PFSK-1 (cell line): ENCODE data around the gene FAM161B.

Experiments used
- FOXP2 ChIP-seq: optimal IDR thresholded peaks from 2 replicates; pipeline ENCODE3; 2011; ENCODE audit warnings: borderline replicate concordance, control low read depth, inconsistent platforms; ENCODE audit not compliant: insufficient read depth; ENCODE audit errors: extremely low read length, extremely low read depth
- POLR2AphosphoS5 ChIP-seq: IDR thresholded peaks from 2 replicates; pipeline ENCODE4 v1.6.1; 2012; ENCODE audit warnings: low read depth, mild to moderate bottlenecking, control low read depth, low read length, moderate library complexity
- REST ChIP-seq, 2 experiments: IDR thresholded peaks; 2 replicates each; pipeline versions ENCODE4 v1.6.1 to v1.8.0; 2011 to 2012; ENCODE audit warnings: low read depth in 2 of 2, low read length in 2 of 2, control low read depth in 1 of 2, inconsistent platforms in 1 of 2, mild to moderate bottlenecking in 1 of 2, moderate library complexity in 1 of 2; ENCODE audit not compliant: insufficient read depth in 1 of 2
- SIN3A ChIP-seq: IDR thresholded peaks from 2 replicates; pipeline ENCODE4 v1.6.1; 2012; ENCODE audit warnings: mild to moderate bottlenecking, low read length, moderate library complexity, borderline replicate concordance; ENCODE audit not compliant: insufficient read depth
- TAF1 ChIP-seq: IDR thresholded peaks from 2 replicates; pipeline ENCODE4 v1.6.1; 2012; ENCODE audit warnings: low read length, control low read depth, borderline replicate concordance; ENCODE audit not compliant: insufficient read depth

Gene FAM161B

GRCh38 chr14:73973497-73973896 is 23.6 kb upstream of the FAM161B start:
- TF ChIP-seq REST (IDR thresholded peaks at IDR 0.05; ENCODE audit: insufficient read depth in 1 of 2, low read depth in 2 of 2, low read length in 2 of 2) (no peak), FOXP2 (no peak), POLR2AphosphoS5 (no peak), TAF1 (no peak), SIN3A (no peak)

DNA sequence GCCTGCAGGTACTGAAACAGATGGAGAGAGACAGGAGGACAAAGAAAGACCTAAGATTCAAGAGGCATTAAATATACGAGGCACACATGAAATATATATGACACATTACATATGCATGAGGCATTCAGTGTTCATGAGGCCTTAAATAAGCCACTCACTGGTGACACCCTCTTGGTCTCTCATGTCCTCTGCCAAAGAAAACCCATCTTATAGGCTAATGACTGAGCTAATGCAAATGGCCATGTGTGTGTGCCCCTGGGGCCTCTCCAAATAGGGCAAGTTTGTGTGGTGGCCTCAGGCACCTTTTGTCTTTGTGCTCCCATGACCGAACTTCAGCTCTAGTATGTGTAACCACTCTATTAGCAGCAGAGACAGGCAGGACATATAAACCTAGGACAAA is 19.0 kb upstream of the FAM161B start:
- TF ChIP-seq FOXP2 (no peak), SIN3A (no peak), POLR2AphosphoS5 (no peak), TAF1 (no peak)

DNA sequence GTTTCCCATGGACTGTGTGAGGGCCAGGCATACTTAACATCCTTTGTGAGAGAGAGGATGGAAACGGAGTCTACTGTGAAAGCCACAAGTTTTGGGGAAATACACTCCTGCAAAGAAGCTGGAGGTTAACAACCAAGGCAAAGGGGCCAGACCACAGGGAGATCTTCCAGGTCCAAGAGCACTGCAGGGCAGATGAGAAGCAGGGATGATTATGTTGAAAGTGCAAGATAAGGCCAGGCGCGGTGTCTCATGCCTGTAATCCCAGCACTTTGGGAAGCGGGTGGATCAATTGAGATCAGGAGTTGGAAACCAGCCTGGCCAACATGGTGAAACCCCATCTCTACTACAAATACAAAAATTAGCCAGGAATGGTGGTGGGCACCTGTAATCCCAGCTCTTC is 15.3 kb upstream of the FAM161B start:
- no peak for TF ChIP-seq TAF1
- TF ChIP-seq REST (IDR thresholded peaks at IDR 0.05; ENCODE audit: insufficient read depth in 1 of 2, low read depth in 2 of 2, low read length in 2 of 2) = no peak
- no peak for TF ChIP-seq SIN3A
- no peak for TF ChIP-seq POLR2AphosphoS5
- TF ChIP-seq FOXP2 = no peak

- TF ChIP-seq POLR2AphosphoS5 = no peak
- TF ChIP-seq REST (IDR thresholded peaks at IDR 0.05; ENCODE audit: insufficient read depth in 1 of 2, low read depth in 2 of 2, low read length in 2 of 2) = no peak
- TF ChIP-seq TAF1 = no peak
- no peak for TF ChIP-seq FOXP2
Measured at GRCh38 chr14:73961192-73961591, 11.3 kb upstream of the FAM161B start.

DNA sequence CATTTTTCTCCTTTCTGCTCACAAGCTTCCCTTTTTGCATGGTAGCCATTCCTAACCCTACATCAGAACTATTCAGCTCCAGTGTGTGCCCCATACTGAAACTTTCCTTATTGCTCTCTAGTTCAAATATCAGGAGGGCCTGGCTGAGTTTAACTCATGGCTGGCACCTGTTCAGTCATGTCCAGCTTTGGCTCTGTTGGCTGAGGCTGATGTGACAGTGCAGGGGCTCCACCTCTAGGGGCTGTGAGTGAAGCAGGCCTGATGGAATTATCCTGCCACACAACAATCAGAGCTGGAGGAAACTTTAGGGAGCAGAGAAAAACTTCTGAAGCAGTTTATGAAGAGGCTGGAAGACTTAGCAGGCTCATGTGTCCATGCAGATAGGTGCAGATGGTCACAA is 8.7 kb upstream of the FAM161B start:
- TF ChIP-seq FOXP2 = no peak
- no peak for TF ChIP-seq TAF1
- no peak for TF ChIP-seq SIN3A
- no peak for TF ChIP-seq POLR2AphosphoS5
- no peak for TF ChIP-seq REST (IDR thresholded peaks at IDR 0.05; ENCODE audit: insufficient read depth in 1 of 2, low read depth in 2 of 2, low read length in 2 of 2)
